ENCODE measurements around the gene TRABD2B.

Gene TRABD2B

GRCh38 chr1:47871799-47872353 lies 125.3 kb downstream of the TRABD2B start:
- DNase-seq: no peak

GRCh38 chr1:47870946-47871676 lies 126.1 kb downstream of the TRABD2B start:
- no peak for DNase-seq

- DNase-seq: no peak
Measured at GRCh38 chr1:47870480-47870879, 126.7 kb downstream of the TRABD2B start.

GRCh38 chr1:47868348-47868676 lies 128.9 kb downstream of the TRABD2B start:
- DNase-seq: no peak

GRCh38 chr1:47867438-47868347 lies 129.5 kb downstream of the TRABD2B start:
- DNase-seq: no peak

- DNase-seq: no peak
Measured at GRCh38 chr1:47866601-47867437, 130.4 kb downstream of the TRABD2B start.

- no peak for DNase-seq
Measured at GRCh38 chr1:47865881-47866535, 131.2 kb downstream of the TRABD2B start.

GRCh38 chr1:47859092-47859743 lies 138.0 kb downstream of the TRABD2B start:
- no peak for DNase-seq

- DNase-seq: no peak
Measured at GRCh38 chr1:47856996-47857395, 140.2 kb downstream of the TRABD2B start.

- no peak for DNase-seq
Measured at GRCh38 chr1:47855230-47855629, 142.0 kb downstream of the TRABD2B start.

- no peak for DNase-seq
Measured at GRCh38 chr1:47854552-47855144, 142.5 kb downstream of the TRABD2B start.

GRCh38 chr1:47853852-47854251 lies 143.3 kb downstream of the TRABD2B start:
- DNase-seq: no peak

- no peak for DNase-seq
Measured at GRCh38 chr1:47853059-47853458, 144.1 kb downstream of the TRABD2B start.

- no peak for DNase-seq
Measured at GRCh38 chr1:47852006-47852718, 145.0 kb downstream of the TRABD2B start.

- DNase-seq: no peak
Measured at GRCh38 chr1:47850451-47850850, 146.7 kb downstream of the TRABD2B start.

GRCh38 chr1:47849591-47850261 lies 147.5 kb downstream of the TRABD2B start:
- no peak for DNase-seq

- no peak for DNase-seq
Measured at GRCh38 chr1:47849005-47849521, 148.1 kb downstream of the TRABD2B start.

- DNase-seq: no peak
Measured at GRCh38 chr1:47847763-47848162, 149.4 kb downstream of the TRABD2B start.

- DNase-seq: no peak
Measured at GRCh38 chr1:47844558-47844955, 152.6 kb downstream of the TRABD2B start.
